ENCODE data around the gene CLASRP.

GRCh38 chr19:45021971-45022370, 16.9 kb upstream of the CLASRP start:
- TF ChIP-seq CTCF (IDR thresholded peaks at IDR 0.05): no peak
- TF ChIP-seq POLR2A (IDR thresholded peaks at IDR 0.05): no peak
